HepG2 (cell line): ENCODE data around the gene PGPEP1. TPM values are rescaled to one million over a fixed set of nuclear protein-coding genes. Genes with fewer than 3 reads are reported as not detected.

Source experiments
- ATAC-seq: fragments of 200-7000 bp; cut with Tn5 transposase; 3 replicates; pipeline ENCODE4 v1.9.1; 2020; ENCODE audit warnings: mild to moderate bottlenecking, moderate library complexity
- BruUV-seq: library from RNA; stranded (reverse); fragments of 400-500 nt; replicated peaks from 2 replicates; lab custom pipeline; 2021; lab: Mats Ljungman, UMichigan
- CTCF ChIA-PET: fragments of 300-600 bp; formaldehyde crosslinking; extraction: SDS; loops from one replicate; lab custom pipeline; 2021; ENCODE audit warnings: low total read pairs, inconsistent platforms, low intra/inter-chr PET ratio; lab: Yijun Ruan, JAX
- POLR2A ChIA-PET: fragments of 350-600 bp; sonication (Branson Sonifier 250); formaldehyde crosslinking; loops from one replicate; lab custom pipeline; 2020; ENCODE audit warnings: antibody characterized with exemption, inconsistent platforms; lab: Yijun Ruan, JAX
- DNase-seq: peaks from one replicate; pipeline ENCODE4 v3.0.0-alpha.2; 2015; ENCODE audit warnings: low spot score
- FAIRE-seq: peaks from 3 replicates; lab custom pipeline; 2011; peaks lifted over from hg19 to GRCh38; lab: Jason Lieb, UNC
- H2AFZ ChIP-seq: one replicate; pipeline ENCODE4 v1.6.1; 2011; ENCODE audit warnings: low read length, inconsistent platforms
- H3K27ac ChIP-seq: fragments of 300-600 bp; 3 replicates; pipeline ENCODE4 v1.8.0; 2011; ENCODE audit warnings: mixed run types, mild to moderate bottlenecking, mixed read lengths, low read length, inconsistent platforms; ENCODE audit not compliant: insufficient read depth; ENCODE audit errors: extremely low read length
- H3K27me3 ChIP-seq, 2 experiments: fragments of 200-600 bp in 1 of 2; 2 replicates in 1 of 2; 3 replicates in 1 of 2; pipeline versions ENCODE4 v1.6.0 to v1.8.0; 2011; ENCODE audit warnings: low read length in 2 of 2, mild to moderate bottlenecking in 2 of 2, moderate library complexity in 2 of 2, inconsistent platforms in 1 of 2; ENCODE audit not compliant: insufficient read depth in 2 of 2, control insufficient read depth in 1 of 2
- H3K36me3 ChIP-seq, 2 experiments: fragments of 200-600 bp in 1 of 2; replicated peaks in 1 of 2; 2 replicates in 1 of 2; 3 replicates in 1 of 2; pipeline versions ENCODE4 v1.5.1 to v1.8.0; 2011; ENCODE audit warnings: low read length in 2 of 2, inconsistent platforms in 1 of 2; ENCODE audit not compliant: insufficient read depth in 2 of 2, control insufficient read depth in 1 of 2
- H3K4me1 ChIP-seq: 2 replicates; pipeline ENCODE4 v1.5.1; 2012; ENCODE audit warnings: low read length, inconsistent platforms; ENCODE audit not compliant: insufficient read depth
- H3K4me2 ChIP-seq: 2 replicates; pipeline ENCODE4 v1.6.0; 2011; ENCODE audit warnings: low read depth, low read length, inconsistent platforms
- H3K4me3 ChIP-seq, 3 experiments: fragments of 200-600 bp in 1 of 3; sonication (generic), shearing (Covaris generic) in 1 of 3; replicated peaks in 1 of 3; 2 replicates each; pipeline ENCODE4 v1.5.1; 2011 to 2016; ENCODE audit warnings: low read length in 3 of 3, inconsistent platforms in 2 of 3, low read depth in 2 of 3, mild to moderate bottlenecking in 2 of 3, control low read depth in 1 of 3, mixed read lengths in 1 of 3; ENCODE audit not compliant: insufficient read depth in 1 of 3
- H3K79me2 ChIP-seq: one replicate; pipeline ENCODE4 v1.6.1; 2011; ENCODE audit warnings: low read length, inconsistent platforms; ENCODE audit not compliant: insufficient read depth
- H3K9ac ChIP-seq: 2 replicates; pipeline ENCODE4 v1.6.0; 2011; ENCODE audit warnings: mild to moderate bottlenecking, low read depth, low read length, inconsistent platforms; ENCODE audit not compliant: insufficient read depth
- H3K9me3 ChIP-seq: 2 replicates; pipeline ENCODE4 v1.5.1; 2012; ENCODE audit warnings: mild to moderate bottlenecking, low read length
- H4K20me1 ChIP-seq: 2 replicates; pipeline ENCODE4 v1.6.0; 2011; ENCODE audit warnings: inconsistent platforms, mild to moderate bottlenecking, low read length, moderate library complexity; ENCODE audit not compliant: insufficient read depth
- AGO1 ChIP-seq: fragments of 200-400 bp; formaldehyde crosslinking; IDR thresholded peaks from 2 replicates; pipeline ENCODE4 v1.6.1; 2017; ENCODE audit warnings: mild to moderate bottlenecking, low read depth, low read length, moderate library complexity; ENCODE audit not compliant: poor library complexity, severe bottlenecking
- SALL1 ChIP-seq: sonication (generic); formaldehyde crosslinking; IDR thresholded peaks from 2 replicates; pipeline ENCODE4 v1.8.0; 2022; ENCODE audit warnings: mild to moderate bottlenecking, missing genetic modification reagents
- SPEN ChIP-seq: sonication (generic); formaldehyde crosslinking; IDR thresholded peaks from 2 replicates; pipeline ENCODE4 v1.5.1; 2020; ENCODE audit warnings: low read depth, mild to moderate bottlenecking, missing genetic modification reagents
- ZBTB38 ChIP-seq: sonication (generic); formaldehyde crosslinking; IDR thresholded peaks from 2 replicates; pipeline ENCODE4 v1.5.1; 2020; ENCODE audit warnings: mild to moderate bottlenecking, missing genetic modification reagents
- ZBTB4 ChIP-seq: sonication (generic); formaldehyde crosslinking; IDR thresholded peaks from 2 replicates; pipeline ENCODE4 v1.4.0; 2020; ENCODE audit warnings: missing genetic modification reagents, mild to moderate bottlenecking, borderline replicate concordance
- ZMYM4 ChIP-seq: sonication (generic); formaldehyde crosslinking; IDR thresholded peaks from 2 replicates; pipeline ENCODE4 v1.8.1; 2023; ENCODE audit warnings: mild to moderate bottlenecking, missing genetic modification reagents
- ZNF407 ChIP-seq: sonication (generic); formaldehyde crosslinking; IDR thresholded peaks from one replicate; pipeline ENCODE4 v1.5.1; 2020; ENCODE audit warnings: mild to moderate bottlenecking, missing genetic modification reagents; ENCODE audit errors: not compliant biosample characterization
- ZNF740 ChIP-seq: sonication (generic); formaldehyde crosslinking; IDR thresholded peaks from 2 replicates; pipeline ENCODE4 v1.4.0; 2020; ENCODE audit warnings: missing genetic modification reagents
- ZNF768 ChIP-seq: sonication (generic); formaldehyde crosslinking; IDR thresholded peaks from 2 replicates; pipeline ENCODE4 v1.4.0; 2020; ENCODE audit warnings: missing genetic modification reagents
- WGBS: methylation state at CpG from one replicate; pipeline ENCODE4 v1.1.6; 2017; ENCODE audit warnings: low lambda C conversion rate; 5-methylcytosine and 5-hydroxymethylcytosine counted together
- in situ Hi-C: cut with HindIII; loops from 2 replicates; pipeline ENCODE4 v1.10.0; 2017; ENCODE audit warnings: low pct_unique_long_range_greater_than_20kb; ENCODE audit not compliant: extremely low pct_ligation_motif_present
- intact Hi-C: fragments of 100-400 bp; cut with micrococcal nuclease; formaldehyde crosslinking; loops from one replicate; pipeline ENCODE4 v1.10.0; 2022; ENCODE audit not compliant: unreplicated experiment
- polyA plus RNA-seq, 8 experiments: library from polyadenylated mRNA; depleted of rRNA in 3 of 8; stranded (reverse) in 7 of 8; unstranded in 1 of 8; fragments of >200 nt; fragmentation: Illumina TruSeq in 4 of 8; extraction: Trizol in 4 of 8; gene quantifications; 2 replicates each; pipeline versions ENCODE4 v1.2.1 to v1.2.3, GENCODE V29; 2011 to 2016; ENCODE audit warnings: low read depth in 4 of 8, missing spikeins in 1 of 8, mixed read lengths in 1 of 8; ENCODE audit not compliant: insufficient read depth in 1 of 8
- total RNA-seq, 5 experiments: library from RNA; depleted of rRNA; stranded (reverse); fragments of >200 nt; fragmentation: Illumina TruSeq; extraction: Trizol; gene quantifications; 2 replicates each; pipeline ENCODE4 v1.2.3, GENCODE V29; 2016; ENCODE audit warnings: low read depth in 1 of 5

PGPEP1 gene
- total and polyA plus RNA-seq, 2 of the 13 experiments (the other 11 are each of a cell fraction or from before 2014, with no cell fraction given): 53.1 to 56.6 TPM

- no peak for ATAC-seq
- intact Hi-C loops (no loop called here), in situ Hi-C loops (no loop called here)
- no peaks in the 10 kb centered on the region for H3K27me3 ChIP-seq
- 92% methylated on average over 15 of the region's 20 CpGs for WGBS
- no peak overlapping the region for H2AFZ ChIP-seq
- H3K9ac ChIP-seq: no peak overlapping the region; the same call in 1 of the 2 replicates
- no peak for DNase-seq
- ChIA-PET POLR2A (interaction anchor here (1.1 kb wide), 1 partner anchor 29 kb away, joined by 5 read pairs; no protein-coding TSS in a partner anchor), CTCF (no interaction called here)
- H3K27ac ChIP-seq: peak overlapping the region; percentile 64
- peaks cover 73% of the 10 kb centered on the region for H3K4me1 ChIP-seq
- H3K4me2 ChIP-seq: no peak overlapping the region
- no peaks in the 10 kb centered on the region for H4K20me1 ChIP-seq
- H3K4me3 ChIP-seq: no peak overlapping the region
- no peaks in the 10 kb centered on the region for H3K9me3 ChIP-seq
- H3K36me3 ChIP-seq: peaks cover 6 to 25% of the 10 kb centered on the region in 2 experiments; a peak in 3 of 5 replicates
- BruUV-seq: no TSS peak
- FAIRE-seq: no peak
- no peaks in the 10 kb centered on the region for H3K79me2 ChIP-seq
- peak; percentile 20; the same call in 1 of the 2 replicates for TF ChIP-seq SPEN (CRISPR knock-in tag)
- TF ChIP-seq ZBTB4: no peak
- 0 out of 2 replicates have a peak, but pooled peaks have one; percentile 37 for TF ChIP-seq ZBTB38 (CRISPR knock-in tag)
- TF ChIP-seq SALL1 (CRISPR knock-in tag): peak; percentile 26; the same call in 1 of the 2 replicates
- peak; percentile 78 for TF ChIP-seq AGO1
- peak; percentile 33; the same call in 1 of the 2 replicates for TF ChIP-seq ZMYM4 (CRISPR knock-in tag)
- 0 out of 2 replicates have a peak, but pooled peaks have one; percentile 22 for TF ChIP-seq ZNF740
- TF ChIP-seq ZNF768 (CRISPR knock-in tag): peak; percentile 44; the same call in 1 of the 2 replicates
- TF ChIP-seq ZNF407: no peak
Measured at GRCh38 chr19:18308051-18308947, 32.1 kb upstream of the PGPEP1 start.
